Measurements from ENCODE around the gene CSF2.
"Not testable (repeated sequence)": the region's sequence is repeated elsewhere in the genome, so short reads cannot be mapped to it uniquely, and the experiment has no call there.

The CSF2 gene

DNA sequence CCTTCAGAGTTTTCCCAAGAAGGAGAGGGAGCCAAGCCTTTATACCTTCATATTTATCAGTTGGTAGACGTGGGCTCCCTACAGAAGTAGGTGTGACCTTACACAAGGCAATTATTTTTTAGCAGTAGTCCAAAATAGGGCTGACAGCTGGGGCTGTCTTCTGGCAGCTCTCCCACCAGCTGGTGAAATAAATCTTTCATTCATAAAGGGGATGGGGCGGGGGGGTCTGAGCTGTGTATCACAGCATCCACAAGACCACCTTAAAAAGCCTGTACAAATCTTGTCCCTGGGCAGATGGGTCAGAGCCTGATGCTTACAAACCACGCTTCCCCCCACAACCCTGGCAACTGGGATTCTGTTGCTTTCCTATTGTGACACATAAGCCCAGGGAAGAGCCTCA is 19.7 kb downstream of the CSF2 start:
- no peak for DNase-seq

DNA sequence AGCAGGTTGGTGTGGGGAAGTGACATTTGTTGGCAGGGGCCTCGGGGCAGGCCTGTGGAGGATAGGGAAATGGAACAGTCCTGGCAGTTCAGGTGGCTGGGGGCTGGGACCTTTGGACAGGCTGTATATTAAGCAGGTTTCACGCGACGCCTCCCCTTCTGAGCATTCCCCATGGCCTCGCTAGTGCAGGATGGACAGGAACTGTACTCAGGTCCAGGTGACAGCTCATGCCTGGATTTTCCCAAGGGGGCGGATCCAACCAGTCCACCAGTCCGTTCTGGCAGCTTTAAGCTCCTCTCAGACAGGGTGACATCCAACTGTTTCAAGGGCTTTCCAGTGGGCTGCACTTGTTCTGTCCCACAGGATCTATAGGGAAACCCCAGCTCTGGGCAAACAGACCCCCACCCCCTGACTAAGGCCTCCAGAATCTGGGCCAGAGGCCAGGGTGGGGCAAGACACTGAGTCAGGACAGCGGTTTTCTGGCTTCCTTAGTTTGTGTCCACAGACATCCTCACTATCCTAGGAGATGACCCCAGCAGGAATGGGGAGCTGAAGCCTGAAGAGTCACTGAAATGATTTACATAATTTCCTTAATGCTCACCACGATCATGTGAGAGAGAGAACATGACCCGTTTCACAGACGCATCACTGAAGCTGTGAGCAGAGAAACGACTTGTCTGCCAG is 20.9 kb downstream of the CSF2 start:
- no peak for DNase-seq

DNA sequence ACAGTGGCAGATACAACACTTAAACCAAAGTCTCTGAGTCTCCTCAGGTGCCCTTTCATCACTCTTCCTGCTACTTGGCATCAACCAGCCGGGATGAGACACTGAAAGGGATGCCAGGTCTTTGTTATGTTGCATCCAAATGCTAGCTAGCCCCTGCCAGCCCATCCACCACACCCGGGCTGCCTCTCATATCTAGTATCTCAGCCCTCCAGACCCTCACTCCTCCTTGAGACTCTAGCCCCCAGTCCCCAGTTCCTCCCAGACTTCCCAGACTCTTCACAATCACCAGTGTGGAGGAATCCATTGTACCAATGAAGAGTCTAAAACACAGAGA is 21.5 kb downstream of the CSF2 start:
- DNase-seq, result no peak

DNA sequence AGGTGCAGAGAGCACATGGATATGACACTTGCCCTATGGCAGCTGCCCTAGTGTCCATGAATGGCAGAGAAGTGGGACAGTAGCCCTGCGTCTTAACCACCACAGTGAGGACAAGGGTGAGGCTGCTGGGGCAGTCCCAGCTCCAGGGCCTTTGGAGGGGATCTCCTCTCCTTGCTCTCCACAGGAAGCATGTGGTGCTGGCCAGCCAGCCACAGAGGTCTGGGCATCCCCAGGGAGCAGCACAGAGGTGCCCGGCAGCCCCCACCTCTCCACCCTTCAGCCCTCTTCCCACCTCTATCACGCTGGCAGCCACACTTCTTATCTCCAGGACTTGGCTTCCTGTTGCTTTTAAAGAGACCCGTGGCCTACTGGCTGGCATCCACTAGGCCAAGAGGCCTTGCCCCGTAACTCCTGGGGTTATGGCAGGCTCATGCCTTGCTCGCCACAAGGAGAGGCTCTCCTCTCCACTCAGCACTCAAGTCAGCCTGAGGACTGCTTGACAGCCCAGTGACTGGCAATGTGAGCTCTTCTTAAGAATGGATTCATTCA is 21.9 kb downstream of the CSF2 start:
- no peak for DNase-seq

DNA sequence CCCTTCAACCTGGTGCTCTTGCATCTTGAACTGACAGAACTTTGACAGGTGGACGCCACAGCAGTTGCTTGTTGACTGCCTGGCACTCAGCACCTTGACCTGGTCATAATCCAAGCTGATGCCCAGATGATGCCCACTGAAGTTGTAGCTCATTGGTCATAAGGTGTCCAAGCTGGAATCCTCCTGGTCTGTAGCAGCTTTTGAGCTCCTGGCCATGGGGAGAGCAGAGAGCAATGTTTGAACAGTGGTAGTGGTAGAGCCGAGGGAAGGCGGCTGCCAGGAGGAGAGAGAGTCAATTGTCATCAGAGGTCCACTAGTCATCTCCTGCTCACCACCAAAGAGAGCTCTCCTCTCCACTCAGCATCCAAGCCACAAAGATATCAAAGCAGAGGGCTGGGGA is 23.3 kb downstream of the CSF2 start:
- no peak for DNase-seq

DNA sequence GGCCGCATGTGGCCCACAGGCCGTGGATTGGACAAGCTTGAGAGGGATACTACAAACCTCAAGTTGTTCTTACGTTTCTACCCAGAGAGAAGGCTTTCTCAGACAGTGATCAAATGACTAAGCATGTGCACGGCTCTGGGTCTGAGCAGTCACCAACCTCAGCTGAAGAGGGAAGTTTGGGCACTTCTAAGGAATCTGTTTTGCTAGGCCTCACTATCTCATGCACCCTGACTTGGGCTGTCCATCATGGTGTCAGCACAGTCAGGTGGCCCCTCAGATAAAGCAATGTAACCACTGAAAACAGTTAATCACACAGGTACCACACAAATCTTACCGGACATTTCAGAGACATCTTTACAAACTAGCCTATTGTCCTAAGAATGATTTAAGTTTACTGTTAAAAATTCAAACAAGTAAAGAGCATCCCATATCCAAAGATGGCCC is 24.6 kb downstream of the CSF2 start:
- peak; percentile 81 for DNase-seq

DNA sequence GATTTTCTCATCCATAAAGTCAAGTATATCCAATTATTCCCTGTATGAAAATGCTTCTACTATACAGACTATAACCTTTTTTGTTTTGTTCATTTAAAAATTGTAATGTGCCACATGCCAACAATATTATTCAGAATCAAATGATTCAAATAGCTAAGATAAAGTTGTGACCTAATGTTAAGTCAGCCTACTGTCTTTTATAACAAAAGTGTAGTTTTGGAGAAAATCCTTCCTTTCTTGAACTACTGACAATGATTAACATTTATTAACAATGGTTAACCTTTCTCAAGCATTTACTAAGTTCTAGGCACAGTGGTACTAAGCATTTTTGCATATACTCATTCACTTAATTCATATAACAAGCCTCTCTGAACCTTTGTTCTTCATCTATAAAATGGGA is 25.0 kb downstream of the CSF2 start:
- no peak for DNase-seq

DNA sequence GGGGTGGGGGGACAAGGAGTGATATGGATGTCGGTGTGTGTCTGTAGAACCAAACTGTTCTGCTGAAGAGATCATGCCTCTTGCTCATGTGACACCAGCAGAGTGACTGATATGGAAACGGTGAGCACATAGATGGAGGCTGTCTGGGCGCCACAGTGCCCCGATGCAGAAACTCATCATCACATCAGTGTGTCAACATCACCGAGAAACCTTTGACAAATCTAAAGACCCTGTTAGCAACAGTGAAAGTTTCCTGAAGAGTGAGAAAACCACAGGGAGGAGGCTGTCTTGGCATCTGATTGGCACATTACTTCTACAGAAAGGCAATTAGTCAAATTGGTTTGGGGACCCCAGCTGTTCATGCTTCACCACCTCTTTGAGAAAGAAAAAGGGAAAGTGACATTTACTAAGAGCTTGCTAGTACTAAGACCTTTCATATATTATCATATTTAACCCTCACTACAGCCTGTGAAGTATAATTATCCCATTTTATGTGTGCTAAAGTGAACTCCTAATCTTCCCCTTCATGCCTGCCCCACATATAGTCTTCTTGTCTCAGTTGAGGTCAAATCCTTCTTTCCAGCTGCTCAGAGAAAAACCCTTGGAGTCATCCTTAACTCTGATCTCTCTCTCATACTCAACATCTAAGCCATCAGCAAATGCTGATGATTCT is 25.6 kb downstream of the CSF2 start:
- DNase-seq, result peak; percentile 96

DNA sequence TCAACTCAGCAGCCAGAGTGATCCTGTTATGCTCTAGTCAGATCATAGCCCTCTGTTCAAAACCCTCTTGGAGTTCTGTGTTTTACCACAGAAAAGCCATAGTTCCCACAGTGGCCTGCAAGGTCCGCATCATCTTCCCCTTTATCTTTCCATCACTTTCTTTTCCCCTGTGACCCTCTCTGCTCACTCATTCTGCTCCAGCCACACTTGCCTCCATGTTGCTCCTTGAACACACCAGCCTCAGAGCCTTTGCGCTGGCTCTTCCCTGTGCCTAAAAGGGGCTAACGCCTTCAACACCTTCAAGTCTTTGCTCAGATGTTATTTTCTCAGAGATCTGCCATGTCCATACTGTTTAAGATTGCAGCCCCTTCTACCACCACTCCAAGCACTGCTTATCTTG is 26.3 kb downstream of the CSF2 start:
- DNase-seq, result peak; percentile 42

DNA sequence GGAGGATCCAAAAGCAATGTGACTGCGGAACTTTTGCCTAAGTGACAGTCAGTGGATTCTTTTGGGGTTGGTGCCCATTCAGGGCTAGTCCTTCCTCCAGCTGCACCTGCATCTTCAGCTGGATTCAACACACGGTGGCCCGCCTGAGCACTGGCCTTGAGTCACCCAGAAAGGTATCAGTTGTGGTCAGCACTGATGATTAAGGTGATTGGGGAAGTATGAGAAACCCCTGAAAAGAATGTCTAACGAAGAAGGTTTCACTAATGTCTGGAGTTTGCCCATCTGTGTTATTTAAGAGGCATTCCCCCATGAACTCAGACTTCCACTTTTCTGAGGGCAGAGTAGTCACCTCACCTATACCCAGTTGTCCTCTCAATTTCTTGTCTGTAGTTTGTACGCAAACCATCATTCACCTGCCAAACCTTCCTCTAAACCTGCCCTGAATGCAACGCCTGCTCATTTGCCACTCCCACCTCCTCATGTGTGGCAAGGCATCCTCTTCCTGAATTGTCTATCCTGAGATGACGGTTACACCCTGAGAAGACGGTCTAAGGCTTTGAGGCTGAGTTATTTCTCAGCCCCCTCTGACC is 27.2 kb downstream of the CSF2 start:
- DNase-seq, result peak; percentile 69

DNA sequence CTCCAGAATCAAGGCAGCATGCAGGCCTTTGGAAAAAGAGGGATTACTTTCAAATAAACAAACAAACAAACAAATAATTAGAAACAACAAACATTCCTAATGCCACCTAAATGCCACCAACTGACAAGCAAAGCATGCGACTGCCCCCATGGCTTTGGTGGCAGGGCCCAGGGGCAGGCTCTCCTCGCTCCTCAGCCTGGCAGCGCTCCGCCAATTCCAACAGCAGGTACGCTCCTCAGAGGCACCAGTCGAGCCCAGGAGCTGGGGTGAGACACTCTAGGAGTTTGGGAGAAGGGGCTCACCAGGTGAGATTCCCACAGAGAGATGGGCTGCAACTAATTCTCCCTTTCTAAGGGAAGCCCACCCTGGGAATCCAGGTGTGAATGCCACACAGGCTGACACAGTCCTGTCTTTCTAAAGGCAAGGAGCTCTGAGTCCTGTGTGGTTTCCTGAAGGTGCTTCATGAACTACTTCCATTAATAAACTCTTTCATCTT is 27.8 kb downstream of the CSF2 start:
- no peak for DNase-seq

DNA sequence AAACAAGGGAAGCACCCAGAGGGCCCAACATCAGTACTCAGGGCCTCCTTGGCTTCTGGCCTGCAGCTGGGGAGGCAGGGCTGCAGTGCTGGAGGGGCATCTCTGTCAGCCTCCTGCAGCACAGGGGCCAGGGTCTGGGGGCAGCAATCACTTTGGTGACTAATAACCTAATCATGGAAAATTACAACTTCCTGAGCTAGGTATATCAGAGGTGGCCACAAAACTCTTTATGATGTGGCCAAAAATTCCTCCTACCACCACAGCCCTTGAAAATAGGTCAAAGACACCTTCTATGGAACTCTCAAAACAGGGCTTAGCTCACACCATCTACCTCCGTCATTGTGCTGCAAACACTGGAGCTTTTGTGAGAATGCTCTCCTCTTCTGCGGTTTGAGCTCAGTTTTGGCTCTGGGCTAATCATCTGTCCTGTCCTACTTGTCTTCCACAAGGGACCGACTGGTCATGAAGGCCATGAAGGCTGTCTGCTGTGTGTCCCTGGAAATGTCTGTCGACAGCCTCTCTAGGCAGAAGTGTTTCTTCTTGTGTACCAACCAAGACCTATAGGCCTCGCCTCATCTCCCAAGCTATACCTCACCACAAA is 28.6 kb downstream of the CSF2 start:
- DNase-seq, result peak; percentile 74

DNA sequence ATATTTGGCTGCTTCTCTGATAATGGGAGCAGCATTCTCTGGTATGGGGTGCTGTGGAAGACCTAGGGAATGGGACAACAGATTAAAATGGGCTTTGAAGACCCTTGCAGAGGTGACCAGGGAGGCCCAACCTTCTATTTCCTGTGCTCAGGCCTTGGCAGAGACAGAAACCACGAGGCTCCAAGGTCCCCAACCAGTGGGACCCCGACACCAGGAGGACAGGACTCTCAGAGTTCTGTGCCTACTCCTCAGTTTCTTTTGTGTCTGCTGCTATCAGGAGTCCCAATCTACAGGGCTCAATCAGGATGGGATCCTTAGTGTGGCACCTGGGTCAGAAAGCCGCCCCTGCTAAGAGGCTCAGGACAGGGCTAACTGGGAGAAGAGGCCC is 29.3 kb downstream of the CSF2 start:
- no peak for DNase-seq

DNA sequence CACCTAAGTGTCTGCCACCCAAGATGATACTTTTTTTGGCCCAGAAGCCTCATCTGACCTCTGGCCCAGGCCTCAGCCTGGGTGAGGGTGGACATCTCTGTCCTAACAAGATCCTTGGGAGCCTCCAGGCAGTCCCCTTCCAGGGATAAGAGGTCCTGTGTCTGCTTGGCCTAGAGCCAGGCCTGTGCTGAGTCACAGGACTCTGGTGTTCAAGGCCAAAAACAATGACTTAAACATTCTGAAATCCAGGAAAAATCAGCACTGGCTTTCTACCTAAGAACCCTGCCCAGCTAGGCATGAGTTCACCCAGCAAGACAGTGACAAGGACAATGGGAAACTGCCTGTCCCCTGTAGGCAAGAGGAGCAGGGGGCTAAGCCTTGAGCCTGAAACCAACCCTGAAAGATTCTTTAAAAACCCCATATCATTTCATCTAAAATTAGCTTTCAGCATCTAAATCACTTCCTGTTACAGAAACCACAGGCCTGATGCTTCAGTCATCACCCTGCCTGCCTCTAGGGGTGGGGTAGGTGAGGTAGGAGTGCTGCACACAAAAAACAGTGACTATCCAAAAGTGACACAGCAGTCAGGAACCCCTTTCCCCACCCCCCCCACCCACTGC is 29.9 kb downstream of the CSF2 start:
- DNase-seq, result peak; percentile 94

DNA sequence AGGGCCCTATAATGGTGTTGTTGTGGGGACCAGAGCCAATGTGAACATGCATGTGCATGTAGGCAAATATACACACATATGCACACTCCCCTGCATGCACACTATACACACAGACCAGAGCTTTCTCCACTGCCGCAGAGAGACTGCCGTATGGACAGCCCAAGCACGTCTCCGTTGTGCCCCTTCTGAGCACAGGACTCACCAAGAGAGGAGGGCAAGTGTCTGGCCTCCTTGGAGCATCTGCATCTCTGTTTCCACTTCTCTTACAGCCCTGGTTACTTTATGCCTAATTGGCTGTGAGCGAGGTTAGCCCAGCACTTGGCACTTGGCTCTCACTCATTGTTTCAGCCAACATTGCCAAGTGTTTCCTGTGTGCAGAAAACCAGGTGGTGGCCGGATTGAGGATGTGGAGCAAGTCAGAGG is 30.4 kb downstream of the CSF2 start:
- DNase-seq, result peak; percentile 63

DNA sequence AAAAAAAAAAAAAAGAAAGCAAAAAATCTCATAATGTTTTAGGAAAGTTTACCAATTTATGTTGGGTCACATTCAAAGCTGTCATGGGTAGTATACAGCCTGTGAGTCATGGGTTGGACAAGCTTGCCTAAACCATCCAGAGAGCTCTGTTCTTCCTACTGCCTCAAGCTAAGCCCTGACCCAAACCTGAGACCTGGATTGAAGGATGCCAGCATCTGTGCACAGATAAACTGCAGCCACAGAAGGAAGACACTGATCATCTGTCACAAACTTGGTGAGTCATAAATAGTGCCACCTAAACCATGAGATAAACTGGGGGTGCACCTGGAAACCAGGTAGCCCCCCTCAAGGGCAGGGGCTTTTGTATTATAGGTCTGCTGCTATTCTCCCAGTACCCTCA is 31.0 kb downstream of the CSF2 start:
- DNase-seq, result peak; percentile 38

DNA sequence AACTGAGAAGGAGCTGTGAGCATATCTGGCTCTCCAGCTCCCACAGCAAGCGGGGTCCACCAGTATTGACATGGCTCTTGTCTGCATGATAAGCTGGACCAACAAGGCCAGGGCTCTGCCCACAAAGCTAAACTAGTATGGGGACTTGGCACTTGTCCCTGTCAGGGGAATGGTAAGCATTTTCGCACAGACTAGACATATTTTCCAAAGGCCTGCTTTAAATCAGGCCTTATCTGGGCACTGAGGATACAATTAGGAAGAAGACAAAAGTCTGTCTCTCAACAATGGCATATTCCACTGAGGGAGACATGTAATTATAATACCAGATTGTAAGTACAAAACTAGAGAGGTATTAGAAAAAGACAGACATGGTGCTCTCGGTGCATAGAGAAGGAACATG is 32.1 kb downstream of the CSF2 start:
- DNase-seq, result no peak

DNA sequence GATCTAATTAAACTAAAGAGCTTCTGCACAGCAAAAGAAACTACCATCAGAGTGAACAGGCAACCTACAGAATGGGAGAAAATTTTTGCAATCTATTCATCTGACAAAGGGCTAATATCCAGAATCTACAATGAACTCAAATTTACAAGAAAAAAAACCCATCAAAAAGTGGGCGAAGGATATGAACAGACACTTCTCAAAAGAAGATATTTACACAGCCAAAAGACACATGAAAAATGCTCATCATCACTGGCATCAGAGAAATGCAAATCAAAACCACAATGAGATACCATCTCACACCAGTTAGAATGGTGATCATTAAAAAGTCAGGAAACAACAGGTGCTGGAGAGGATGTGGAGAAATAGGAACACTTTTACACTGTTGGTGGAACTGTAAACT is 34.9 kb downstream of the CSF2 start:
- not testable (repeated sequence) for DNase-seq

DNA sequence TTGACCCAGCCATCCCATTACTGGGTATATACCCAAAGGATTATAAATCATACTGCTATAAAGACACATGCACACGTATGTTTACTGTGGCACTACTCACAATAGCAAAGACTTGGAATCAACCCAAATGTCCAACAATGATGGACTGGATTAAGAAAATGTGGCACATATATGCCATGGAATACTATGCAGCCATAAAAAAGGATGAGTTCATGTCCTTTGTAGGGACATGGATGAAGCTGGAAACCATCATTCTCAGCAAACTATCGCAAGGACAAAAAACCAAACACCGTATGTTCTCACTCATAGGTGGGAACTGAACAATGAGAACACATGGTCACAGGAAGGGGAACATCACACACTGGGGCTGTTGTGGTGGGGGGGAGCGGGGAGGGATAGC is 35.4 kb downstream of the CSF2 start:
- DNase-seq, result not testable (repeated sequence)

DNA sequence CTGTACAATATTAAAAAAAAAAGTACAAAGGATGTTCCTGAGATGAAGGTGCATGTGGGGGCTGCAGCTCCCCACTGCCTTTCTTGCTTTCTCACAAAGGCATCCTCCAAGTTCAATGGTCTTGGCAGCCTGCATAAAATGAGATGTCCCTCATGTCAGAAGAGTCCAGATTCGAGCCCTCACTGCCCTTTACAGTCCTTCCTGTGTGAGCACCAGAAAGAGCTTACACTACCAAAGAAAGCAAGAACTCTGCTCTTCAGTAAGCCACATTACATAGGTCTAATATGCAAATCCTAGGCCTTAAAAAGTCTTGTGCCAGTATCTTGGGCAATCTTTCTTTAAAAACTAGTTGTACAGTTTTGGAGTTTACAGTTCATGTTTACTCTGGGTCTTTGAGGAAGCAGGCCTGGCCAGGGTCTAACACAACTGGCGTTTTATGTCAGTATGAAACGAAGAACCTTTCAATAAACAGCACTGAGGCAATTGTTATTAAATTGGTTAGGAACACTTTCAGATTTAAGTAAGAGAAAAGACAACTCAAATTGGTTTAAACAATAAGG is 36.0 kb downstream of the CSF2 start:
- no peak for DNase-seq

DNA sequence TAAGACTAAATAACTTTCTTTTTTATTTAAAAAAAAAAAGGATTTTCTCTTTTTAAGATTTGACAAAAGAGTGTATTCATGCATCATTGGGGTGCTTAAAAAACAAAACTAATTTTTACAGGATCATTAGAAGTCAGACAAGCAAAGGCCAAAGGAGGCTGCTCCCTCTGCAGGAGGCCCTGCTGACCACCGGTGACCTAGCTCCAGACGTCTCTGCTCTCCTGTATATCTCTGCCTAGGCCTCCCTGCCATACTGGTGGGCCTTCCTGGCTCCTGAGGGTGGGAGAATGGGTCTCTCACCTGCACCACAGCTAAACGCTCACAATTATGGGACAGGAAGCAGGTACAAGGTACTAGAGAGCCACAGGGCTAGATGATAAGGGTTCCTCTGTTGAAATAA is 36.6 kb downstream of the CSF2 start:
- no peak for DNase-seq

DNA sequence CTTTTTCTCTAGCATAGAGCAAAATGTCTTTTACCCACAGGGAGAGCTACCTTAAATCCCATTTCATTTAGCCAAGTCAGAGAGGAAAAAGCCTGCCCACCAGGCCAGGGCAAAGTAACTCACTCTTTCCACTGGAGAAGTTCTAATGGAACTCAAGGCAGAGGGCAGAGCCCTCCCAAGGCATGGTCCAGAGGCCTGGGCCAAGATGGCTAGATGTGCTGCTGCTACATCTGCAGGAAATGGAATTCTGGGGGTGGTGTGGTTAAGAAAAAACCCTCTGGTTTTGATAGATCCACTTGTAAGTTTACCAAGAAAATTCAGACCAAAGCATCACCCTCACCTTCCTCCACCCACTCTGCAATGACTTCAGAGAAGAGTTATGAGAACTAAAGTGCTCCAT is 37.3 kb downstream of the CSF2 start:
- peak; percentile 64 for DNase-seq

DNA sequence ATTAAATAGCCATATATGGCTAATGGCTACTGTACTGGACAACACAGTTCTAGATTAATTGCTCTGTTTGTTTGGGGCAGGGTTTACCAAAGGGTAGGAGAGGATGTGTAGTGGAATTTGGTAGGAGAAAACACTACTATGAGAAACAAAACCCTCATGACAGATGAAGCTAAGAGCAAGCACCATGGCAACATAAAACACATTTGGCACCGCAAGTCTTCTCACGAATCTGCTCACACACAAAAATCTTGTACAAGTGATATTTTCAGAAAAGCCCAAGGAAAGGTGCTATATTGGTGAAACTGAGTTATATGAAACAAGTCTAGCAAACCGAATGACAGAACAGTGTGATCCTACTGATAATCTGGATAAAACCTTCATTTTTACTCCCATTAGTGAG is 38.5 kb downstream of the CSF2 start:
- DNase-seq, result no peak

All from activated CD4-positive, alpha-beta T cell treated with anti-CD3 and anti-CD28 coated beads, Interleukin-10, Interleukin-2, amounts not matched to agents 100 ng/mL and 50 ng/mL, durations not matched to agents 16 hours and 8 hours (primary cell).